ENCODE results near the gene CENPA.

DNA sequence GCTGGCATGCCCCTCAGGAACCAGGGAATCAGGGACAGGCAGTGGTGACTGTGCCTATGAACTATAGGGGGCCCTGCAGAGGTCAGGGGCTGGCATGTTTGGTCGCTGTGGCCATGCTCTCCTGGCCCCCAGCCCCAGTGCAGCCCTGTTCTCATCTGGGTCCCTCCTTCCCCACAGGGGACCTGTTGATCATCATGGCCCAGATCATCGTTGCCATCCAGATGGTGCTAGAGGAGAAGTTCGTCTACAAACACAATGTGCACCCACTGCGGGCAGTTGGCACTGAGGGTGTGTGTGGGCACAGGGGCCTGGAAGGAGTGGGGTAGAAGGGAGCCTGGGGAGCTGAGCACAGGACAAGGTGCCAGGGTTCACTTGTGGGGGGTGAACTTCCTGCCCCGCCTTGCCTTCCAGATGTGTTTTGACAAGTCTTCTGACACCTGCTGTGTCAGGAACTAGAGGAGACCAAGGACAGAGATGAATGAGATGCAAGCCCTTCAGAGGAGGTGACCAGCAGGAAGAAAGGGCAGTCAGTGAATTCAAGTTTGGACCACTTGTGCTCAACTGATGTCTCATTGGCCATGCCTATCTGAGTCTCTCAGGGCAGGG is 9.6 kb upstream of the CENPA start:
- no peak for TF ChIP-seq MAX (IDR thresholded peaks at IDR 0.05; ENCODE audit: low read depth, low read length)
- TF ChIP-seq CTCF (IDR thresholded peaks at IDR 0.05; ENCODE audit: low read depth, low read length) = no peak
- TF ChIP-seq POLR2A (IDR thresholded peaks at IDR 0.05; ENCODE audit: extremely low read depth, insufficient read length) = no peak
- TF ChIP-seq MYC (IDR thresholded peaks at IDR 0.05; ENCODE audit: low read depth, low read length) = no peak

All from NB4 (cell line).